HG03575 (cell line): ENCODE data around the gene TEX2.

ENCODE experiments used
- ATAC-seq: cut with Tn5 transposase; IDR thresholded peaks from one replicate; pipeline ENCODE4 v1.9.1; 2021; ENCODE audit not compliant: unreplicated experiment, insufficient number of reproducible peaks, low FRiP score; ENCODE audit errors: extremely low read depth

TEX2 gene

DNA sequence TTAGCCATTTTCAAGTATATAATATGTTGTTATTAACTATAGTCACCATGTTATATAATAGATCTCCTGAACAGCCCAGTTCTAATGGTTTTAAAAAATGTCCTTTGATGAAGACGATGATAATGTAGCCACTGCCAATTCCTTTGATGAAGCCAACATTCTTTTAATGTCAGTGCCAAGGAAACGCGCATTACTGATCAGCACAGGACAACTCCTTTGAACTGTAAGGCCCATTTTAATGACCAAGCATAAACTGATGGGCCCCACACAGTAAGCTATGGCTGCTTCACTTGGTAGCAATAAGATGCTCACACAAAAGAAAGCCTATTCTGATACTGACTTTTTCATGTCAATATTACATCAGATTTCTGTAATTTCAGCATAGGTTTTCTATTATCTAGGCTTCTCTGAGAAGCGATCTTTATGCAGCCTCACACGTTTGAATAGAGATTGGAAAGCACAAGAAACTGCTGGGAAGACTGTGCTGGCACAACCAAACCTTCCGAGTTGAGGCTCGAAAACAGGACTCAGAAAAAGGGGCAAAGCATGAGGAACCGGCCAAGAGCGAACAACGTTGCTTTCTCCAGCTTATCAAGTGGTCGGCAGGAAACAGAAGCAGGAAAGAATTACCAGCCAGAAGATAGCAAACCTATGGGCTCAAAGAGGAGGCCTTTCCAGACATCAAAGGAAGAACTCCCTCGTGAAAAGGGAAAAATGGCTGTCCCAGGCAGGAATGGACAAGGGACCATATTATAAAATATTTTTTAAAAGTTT is 152.5 kb downstream of the TEX2 start:
- no peak for ATAC-seq

DNA sequence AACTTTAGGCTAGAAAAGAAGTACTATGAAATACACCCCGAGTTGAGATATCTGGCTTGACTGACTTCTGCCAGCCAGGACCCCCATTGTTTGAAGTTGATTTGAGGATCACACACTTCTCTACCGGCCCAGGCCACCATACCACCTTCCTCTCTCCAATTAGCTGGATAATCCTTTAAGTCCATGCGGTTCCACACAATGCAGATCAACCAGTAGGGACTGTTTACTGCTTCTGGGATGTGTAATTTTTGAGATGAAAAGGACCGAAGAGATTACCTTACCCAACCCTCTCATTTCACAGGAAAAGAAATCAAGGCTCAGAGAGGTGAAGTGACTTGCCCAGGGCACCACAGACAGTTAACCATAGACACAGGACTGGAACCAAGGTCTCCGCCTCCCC is 153.7 kb downstream of the TEX2 start:
- ATAC-seq = no peak

DNA sequence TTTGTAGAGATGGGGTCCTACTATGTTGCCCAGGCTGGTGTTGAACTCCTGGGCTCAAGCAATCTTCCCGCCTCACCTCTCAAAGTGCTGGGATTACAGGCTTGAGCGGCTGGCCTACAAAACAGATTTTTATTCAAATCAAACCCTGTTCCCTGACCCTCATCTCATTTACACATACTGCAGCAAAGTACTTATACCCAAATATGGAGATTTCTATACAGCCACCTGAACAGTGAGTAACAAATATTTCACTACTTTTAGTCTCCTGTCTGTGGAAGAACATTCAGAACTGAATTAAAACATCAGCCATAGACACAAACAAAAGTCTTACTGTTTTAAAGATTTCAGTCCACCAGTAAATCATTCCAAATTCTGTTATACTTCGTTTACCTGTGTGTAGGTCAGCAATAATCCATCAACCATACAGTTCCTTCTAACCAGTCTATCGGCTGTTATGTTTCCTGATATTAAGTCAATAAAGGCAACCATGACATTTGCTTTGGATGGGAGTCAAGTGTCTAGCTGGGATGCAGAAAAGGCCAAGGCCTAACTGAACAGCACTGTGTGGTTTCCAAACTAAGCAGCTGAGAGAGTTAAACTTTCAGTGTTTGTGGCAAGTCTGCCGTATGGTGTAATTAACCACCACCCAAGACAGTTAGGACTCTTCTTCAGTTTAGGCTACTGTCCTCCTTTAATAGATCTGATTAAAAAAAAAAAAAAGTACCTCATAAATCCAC is 155.4 kb downstream of the TEX2 start:
- ATAC-seq = no peak

DNA sequence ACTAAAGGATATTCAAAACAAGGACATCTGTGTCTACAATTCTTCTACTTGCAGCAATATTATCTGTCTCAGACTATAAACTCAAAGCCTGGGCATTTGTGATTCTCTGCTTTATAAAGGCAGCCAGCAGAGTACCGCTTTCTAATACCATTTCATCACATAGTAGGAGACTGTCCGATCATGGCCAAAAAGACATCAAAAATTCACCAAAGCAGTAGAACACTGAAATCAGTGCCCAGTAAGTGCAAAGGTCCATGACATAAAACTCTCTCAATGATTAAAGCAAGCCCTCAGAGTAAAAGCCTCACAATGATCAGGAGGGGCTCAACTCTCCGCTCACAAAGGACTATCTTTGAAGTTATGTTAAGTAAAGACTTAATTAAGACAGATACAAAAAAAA is 156.1 kb downstream of the TEX2 start:
- no peak for ATAC-seq

DNA sequence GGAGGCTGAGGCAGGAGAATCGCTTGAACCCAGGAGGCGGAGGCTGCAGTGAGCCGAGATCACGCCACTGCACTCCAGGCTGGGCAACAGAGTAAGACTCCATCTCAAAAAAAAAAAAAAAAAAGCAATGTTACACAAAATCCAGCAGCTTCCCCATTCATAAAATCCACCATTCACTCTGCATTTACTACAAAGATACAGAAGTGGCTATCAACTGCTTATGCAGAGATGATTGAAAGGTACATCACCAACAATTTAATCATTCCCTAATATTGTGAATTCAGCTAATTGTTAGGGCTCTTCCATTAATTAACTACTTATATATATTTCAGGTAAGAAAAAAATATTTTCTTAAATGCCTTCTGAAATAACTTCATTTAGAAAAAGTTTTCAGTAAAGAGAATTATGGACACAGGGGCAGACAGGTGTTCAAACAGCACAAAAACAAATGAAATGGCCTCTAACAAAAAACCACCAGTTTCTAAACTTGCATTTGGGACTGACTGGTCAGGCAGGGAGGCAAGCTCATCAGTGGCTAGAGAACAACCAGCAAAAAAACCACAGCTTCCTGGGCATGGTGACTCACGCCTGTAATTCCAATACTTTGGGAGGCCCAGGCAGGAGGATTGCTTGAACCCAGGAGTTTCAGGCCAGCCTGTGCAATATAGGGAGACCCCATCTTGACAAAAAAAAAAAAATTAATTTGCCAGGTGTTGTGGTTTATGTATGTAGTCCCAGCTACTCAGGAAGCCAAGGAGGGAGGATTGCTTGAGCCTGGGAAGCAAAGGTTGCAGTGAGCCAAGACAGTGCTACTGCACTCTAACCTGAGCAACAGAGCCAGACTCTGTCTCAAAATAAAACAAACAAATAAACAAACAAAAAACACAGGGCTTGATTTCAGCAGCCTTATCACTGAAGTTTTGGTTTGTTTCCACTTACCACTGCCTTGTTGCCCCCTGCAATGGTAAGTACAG is 159.4 kb downstream of the TEX2 start:
- no peak for ATAC-seq

DNA sequence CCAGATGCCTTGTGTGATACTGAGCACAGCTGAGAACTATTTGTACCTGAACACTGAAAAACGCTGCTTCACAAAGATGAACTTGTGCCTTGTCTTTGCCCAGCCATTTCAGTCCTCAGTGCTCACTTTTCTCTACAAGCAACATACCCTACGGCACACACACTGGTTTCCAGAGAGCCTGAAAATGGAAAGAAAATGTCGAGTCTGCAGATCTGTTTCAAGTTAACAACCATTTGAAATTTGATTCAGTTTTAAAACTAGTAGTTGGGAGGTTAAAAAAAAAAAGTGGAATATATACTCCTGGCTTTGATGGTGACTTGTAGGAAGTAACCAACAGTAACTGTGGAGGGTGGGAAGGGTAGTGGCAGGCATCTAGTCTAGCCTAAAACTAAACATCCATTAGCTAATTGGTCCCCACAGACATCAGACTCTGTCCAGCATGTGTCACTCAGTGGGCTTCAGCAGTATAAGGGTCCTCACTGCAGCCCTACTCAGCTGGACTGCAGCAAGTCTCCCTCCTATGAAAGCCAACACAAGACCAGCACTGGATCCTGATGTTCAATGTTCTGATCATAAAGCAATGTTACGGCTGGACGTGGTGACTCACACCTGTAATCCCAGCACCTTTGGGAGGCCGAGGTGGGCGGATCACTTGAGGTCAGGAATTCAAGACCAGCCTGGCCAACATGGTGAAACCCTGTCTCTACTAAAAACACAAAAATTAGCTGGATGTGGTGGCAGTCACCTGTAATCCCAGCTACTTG is 160.3 kb downstream of the TEX2 start:
- ATAC-seq = no peak

DNA sequence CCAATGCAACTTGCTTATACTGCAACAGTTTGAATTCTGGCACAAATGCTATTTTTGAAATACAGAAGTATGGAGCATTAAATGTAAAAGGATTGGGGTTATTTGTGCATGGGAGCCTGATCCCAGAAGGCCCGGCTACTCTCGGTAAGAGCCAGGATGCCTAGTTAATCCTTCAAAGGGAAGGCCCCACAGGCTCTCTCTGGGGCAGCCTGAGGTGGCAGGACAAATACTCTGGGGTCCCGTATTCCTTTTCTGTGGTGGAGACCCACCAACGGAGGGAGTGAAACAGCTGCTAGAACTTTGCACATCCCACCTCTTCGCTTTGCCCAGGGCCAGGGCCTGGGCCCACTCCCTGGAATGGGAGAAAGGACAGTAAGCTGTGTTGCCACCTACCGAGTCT is 163.5 kb downstream of the TEX2 start:
- no peak for ATAC-seq
